Endothelial cell of umbilical vein (primary cell): ENCODE measurements around the gene IGFL3. TPM values are rescaled to one million over a fixed set of nuclear protein-coding genes. Genes with fewer than 3 reads are reported as not detected.

Experiments
- BruUV-seq: library from RNA; stranded (reverse); fragments of 400-500 nt; replicated peaks from 2 replicates; lab custom pipeline; 2021; lab: Mats Ljungman, UMichigan
- CTCF ChIA-PET: fragments of 300-600, 350-600 bp; sonication (Branson Sonifier 250); formaldehyde crosslinking; loops from one replicate; lab custom pipeline; 2021; ENCODE audit warnings: antibody characterized with exemption, inconsistent platforms; lab: Charles Lee
- POLR2A ChIA-PET: fragments of 300-600, 350-600 bp; sonication (Branson Sonifier 250); formaldehyde crosslinking; loops from one replicate; lab custom pipeline; 2021; ENCODE audit warnings: antibody characterized with exemption, inconsistent platforms; lab: Charles Lee
- DNase-seq: peaks from one replicate; pipeline ENCODE4 v3.0.0-alpha.2; 2011; ENCODE audit warnings: low read depth, low spot score
- FAIRE-seq: peaks from 2 replicates; lab custom pipeline; 2011; peaks lifted over from hg19 to GRCh38; lab: Jason Lieb, UNC
- H2AFZ ChIP-seq: 2 replicates; pipeline ENCODE4 v1.6.0; 2012; ENCODE audit warnings: low read depth, low read length, control low read depth, inconsistent platforms
- H3K27ac ChIP-seq: 2 replicates; pipeline ENCODE4 v1.5.1; 2011; ENCODE audit warnings: low read depth, mild to moderate bottlenecking, control low read depth, low read length, moderate library complexity; ENCODE audit not compliant: insufficient read depth
- H3K27me3 ChIP-seq, 2 experiments: 2 replicates each; pipeline versions ENCODE4 v1.6.0 to v1.6.1; 2011; ENCODE audit warnings: low read length in 2 of 2, mixed read lengths in 1 of 2; ENCODE audit not compliant: control insufficient read depth in 2 of 2, insufficient read depth in 2 of 2
- H3K36me3 ChIP-seq, 2 experiments: 2 replicates in 1 of 2; 3 replicates in 1 of 2; pipeline ENCODE4 v1.5.1; 2011; ENCODE audit warnings: low read length in 2 of 2, mild to moderate bottlenecking in 1 of 2, moderate library complexity in 1 of 2; ENCODE audit not compliant: control insufficient read depth in 2 of 2, insufficient read depth in 2 of 2; ENCODE audit errors: extremely low read depth in 1 of 2
- H3K4me1 ChIP-seq: 3 replicates; pipeline ENCODE4 v1.5.1; 2011; ENCODE audit warnings: mild to moderate bottlenecking, low read length; ENCODE audit not compliant: control insufficient read depth, insufficient read depth; ENCODE audit errors: extremely low read depth
- H3K4me2 ChIP-seq: 2 replicates; pipeline ENCODE4 v1.6.1; 2011; ENCODE audit warnings: low read length, control low read depth, mixed read lengths; ENCODE audit not compliant: insufficient read depth
- H3K4me3 ChIP-seq, 3 experiments: fragments of 200-600 bp in 1 of 3; sonication (generic), shearing (Covaris generic) in 1 of 3; replicated peaks in 1 of 3; 2 replicates each; pipeline ENCODE4 v1.5.1; 2011 to 2016; ENCODE audit warnings: control low read depth in 3 of 3, low read length in 3 of 3, mild to moderate bottlenecking in 2 of 3, inconsistent platforms in 1 of 3, low read depth in 1 of 3, moderate library complexity in 1 of 3; ENCODE audit not compliant: insufficient read depth in 1 of 3
- H3K79me2 ChIP-seq: 2 replicates; pipeline ENCODE4 v1.6.0; 2012; ENCODE audit warnings: low read length, inconsistent platforms; ENCODE audit not compliant: control insufficient read depth, insufficient read depth
- H3K9ac ChIP-seq: replicated peaks from 2 replicates; pipeline ENCODE3; 2011; ENCODE audit warnings: low read length, control low read depth; ENCODE audit not compliant: insufficient read depth; ENCODE audit errors: extremely low read depth
- H3K9me1 ChIP-seq: replicated peaks from 3 replicates; pipeline ENCODE4 v1.6.0; 2011; ENCODE audit warnings: mild to moderate bottlenecking, low read length; ENCODE audit not compliant: control insufficient read depth, insufficient read depth; ENCODE audit errors: extremely low read depth
- H3K9me3 ChIP-seq: replicated peaks from 2 replicates; pipeline ENCODE4 v1.5.1; 2012; ENCODE audit warnings: low read length, inconsistent platforms; ENCODE audit not compliant: control insufficient read depth, insufficient read depth
- H4K20me1 ChIP-seq: replicated peaks from 2 replicates; pipeline ENCODE3; 2011; ENCODE audit warnings: mild to moderate bottlenecking, low read length; ENCODE audit not compliant: control insufficient read depth, insufficient read depth; ENCODE audit errors: extremely low read depth
- CTCF ChIP-seq, 2 donors: IDR thresholded peaks; 1 replicate in 1 of 2; 2 replicates in 1 of 2; pipeline ENCODE4 v1.5.1; 2011; ENCODE audit warnings: low read length in 2 of 2, mild to moderate bottlenecking in 2 of 2, moderate library complexity in 2 of 2, control low read depth in 1 of 2, inconsistent platforms in 1 of 2, low read depth in 1 of 2; ENCODE audit not compliant: insufficient read depth in 1 of 2; ENCODE audit errors: extremely low read depth in 1 of 2
- FOS ChIP-seq: IDR thresholded peaks from 2 replicates; pipeline ENCODE4 v1.6.1; 2011; ENCODE audit warnings: mild to moderate bottlenecking, low read length, moderate library complexity, borderline replicate concordance; ENCODE audit not compliant: insufficient read depth
- JUN ChIP-seq: IDR thresholded peaks from 2 replicates; pipeline ENCODE4 v1.6.1; 2011; ENCODE audit warnings: borderline replicate concordance, low read depth; ENCODE audit not compliant: insufficient read length, insufficient read depth
- MYC ChIP-seq: IDR thresholded peaks from one replicate; pipeline ENCODE4 v1.6.1; 2011; ENCODE audit warnings: mild to moderate bottlenecking, low read depth, low read length
- POLR2A ChIP-seq: IDR thresholded peaks from 2 replicates; pipeline ENCODE4 v1.6.1; 2012; ENCODE audit warnings: low read depth, mild to moderate bottlenecking, control low read depth, low read length
- POLR2AphosphoS5 ChIP-seq: IDR thresholded peaks from 2 replicates; pipeline ENCODE4 v1.6.1; 2012; ENCODE audit warnings: low read depth, mild to moderate bottlenecking, control low read depth, low read length, moderate library complexity; ENCODE audit not compliant: insufficient read depth
- dilution Hi-C: fragments of 300-500 bp; cut with MboI; formaldehyde crosslinking; loops from one replicate; pipeline ENCODE4 v1.15.0; 2019; ENCODE audit warnings: low sequenced_read_pairs; ENCODE audit not compliant: extremely low pct_ligation_motif_present
- intact Hi-C: fragments of 100-400 bp; cut with micrococcal nuclease; formaldehyde crosslinking; loops from one replicate; pipeline ENCODE4 v1.10.0; 2022
- polyA plus RNA-seq, 4 experiments: library from polyadenylated mRNA; depleted of rRNA in 3 of 4; stranded (reverse) in 3 of 4; unstranded in 1 of 4; fragments of >200 nt; gene quantifications; 2 replicates each; pipeline versions ENCODE4 v1.2.1 to v1.2.3, GENCODE V29; 2011 to 2012; ENCODE audit warnings: missing spikeins in 1 of 4
- total RNA-seq: library from RNA; stranded (reverse); gene quantifications from 2 replicates; pipeline ENCODE4 v1.2.3, GENCODE V29; 2021

The IGFL3 gene
- total and polyA plus RNA-seq, 2 donors (not counting 3 experiments of a cell fraction or from before 2014, with no cell fraction given) = not detected

GRCh38 chr19:46073268-46073922, 51.1 kb downstream of the IGFL3 start:
- peaks cover 27% of the 10 kb centered on the region for H3K4me1 ChIP-seq
- no peaks in the 10 kb centered on the region for H3K79me2 ChIP-seq
- no peaks in the 10 kb centered on the region for H3K9me1 ChIP-seq
- FAIRE-seq = peak; percentile 63
- ChIA-PET POLR2A (no interaction called here), CTCF (interaction anchor here (0.7 to 4.2 kb wide), 8 partner anchors 9 to 192 kb away, joined by 3 to 93 read pairs (median 6); no protein-coding TSS in a partner anchor)
- H3K9ac ChIP-seq = no peak overlapping the region
- no peak for DNase-seq
- no peaks in the 10 kb centered on the region for H3K36me3 ChIP-seq
- no TSS peak for BruUV-seq
- TF ChIP-seq CTCF (IDR thresholded peaks at IDR 0.05; ENCODE audit: extremely low read depth in 1 of 2, insufficient read depth in 1 of 2, low read depth in 1 of 2, low read length in 2 of 2) (no peak), POLR2A (no peak), POLR2AphosphoS5 (no peak), MYC (no peak), FOS (no peak), JUN (no peak)
- H3K9me3 ChIP-seq = no peaks in the 10 kb centered on the region
- no peak overlapping the region for H3K4me2 ChIP-seq
- H2AFZ ChIP-seq = no peak overlapping the region
- dilution Hi-C loops (no loop called here), intact Hi-C loops (no loop called here)
- peaks cover 20 to 33% of the 10 kb centered on the region in 2 experiments for H3K27me3 ChIP-seq
- no peak overlapping the region for H3K4me3 ChIP-seq
- H3K27ac ChIP-seq = no peak overlapping the region
- H4K20me1 ChIP-seq = no peaks in the 10 kb centered on the region

Other genes with a start within 250 kb of the IGFL3 start
- 17.1 and 17.5 TPM in 2 replicates for gene IRF2BP1, start 238.5 kb downstream of the IGFL3 start, total RNA-seq
- 12.3 and 16.6 TPM in 2 replicates for gene IRF2BP1, start 238.5 kb downstream of the IGFL3 start, polyA plus RNA-seq
- 9.0 and 9.6 TPM in 2 replicates for gene MYPOP, start 222.1 kb downstream of the IGFL3 start, total RNA-seq
- gene MYPOP, start 222.1 kb downstream of the IGFL3 start, polyA plus RNA-seq = 3.9 TPM in 2 replicates
- gene NANOS2, start 209.9 kb downstream of the IGFL3 start, total RNA-seq = not detected in 2 replicates
- not detected in 2 replicates for gene NANOS2, start 209.9 kb downstream of the IGFL3 start, polyA plus RNA-seq
- gene NOVA2, start 150.8 kb downstream of the IGFL3 start, total RNA-seq = 34.2 and 35.2 TPM in 2 replicates
- gene NOVA2, start 150.8 kb downstream of the IGFL3 start, polyA plus RNA-seq = 4.2 and 5.6 TPM in 2 replicates
- gene CCDC61, start 129.2 kb downstream of the IGFL3 start, total RNA-seq = 14.8 and 20.1 TPM in 2 replicates
- gene CCDC61, start 129.2 kb downstream of the IGFL3 start, polyA plus RNA-seq = 9.6 and 10.3 TPM in 2 replicates
- not detected in 2 replicates for gene PGLYRP1, start 101.6 kb downstream of the IGFL3 start, total RNA-seq
- gene PGLYRP1, start 101.6 kb downstream of the IGFL3 start, polyA plus RNA-seq = not detected in 2 replicates
- gene IGFL4, start 83.7 kb downstream of the IGFL3 start, total RNA-seq = not detected in 2 replicates
- gene IGFL4, start 83.7 kb downstream of the IGFL3 start, polyA plus RNA-seq = not detected in 2 replicates
- not detected in 2 replicates for gene IGFL2, start 23.6 kb upstream of the IGFL3 start, total RNA-seq
- not detected in 2 replicates for gene IGFL2, start 23.6 kb upstream of the IGFL3 start, polyA plus RNA-seq
- not detected in 2 replicates for gene IGFL1, start 105.1 kb upstream of the IGFL3 start, total RNA-seq
- gene IGFL1, start 105.1 kb upstream of the IGFL3 start, polyA plus RNA-seq = not detected in 2 replicates
- gene HIF3A, start 172.4 kb upstream of the IGFL3 start, total RNA-seq = 8.1 and 8.5 TPM in 2 replicates
- 5.6 and 8.5 TPM in 2 replicates for gene HIF3A, start 172.4 kb upstream of the IGFL3 start, polyA plus RNA-seq
- gene PPP5C, start 222.4 kb upstream of the IGFL3 start, total RNA-seq = 102 and 114 TPM in 2 replicates
- 157 and 172 TPM in 2 replicates for gene PPP5C, start 222.4 kb upstream of the IGFL3 start, polyA plus RNA-seq